Psoas muscle (tissue), 8 donors: ENCODE data around the gene C1orf21. TPM values are rescaled to one million over a fixed set of nuclear protein-coding genes. Genes with fewer than 3 reads are reported as not detected.

Source experiments
- ATAC-seq, 4 donors: fragments of 200-7000 bp; cut with Tn5 transposase; one replicate each; pipeline ENCODE4 v1.9.1; 2020; ENCODE audit warnings: moderate library complexity in 3 of 4, mild to moderate bottlenecking in 2 of 4
- DNase-seq, 2 donors: peaks; one replicate each; pipeline ENCODE4 v3.0.0-alpha.2; 2020
- H3K27ac ChIP-seq: fragments of 200-600 bp; one replicate; pipeline ENCODE4 v1.8.0; 2022
- H3K27me3 ChIP-seq, 3 donors: fragments of 200-600 bp in 1 of 3; one replicate each; pipeline versions ENCODE4 v1.6.1 to v1.8.0; 2013 to 2022; ENCODE audit warnings: low read length in 2 of 3, mild to moderate bottlenecking in 2 of 3, moderate library complexity in 1 of 3; ENCODE audit not compliant: insufficient read depth in 3 of 3
- H3K36me3 ChIP-seq, 2 donors: fragments of 200-600 bp in 1 of 2; one replicate each; pipeline versions ENCODE4 v1.6.1 to v1.8.0; 2013 to 2022; ENCODE audit warnings: low read depth in 1 of 2, mild to moderate bottlenecking in 1 of 2, moderate library complexity in 1 of 2; ENCODE audit not compliant: insufficient read depth in 1 of 2
- H3K4me1 ChIP-seq: fragments of 200-600 bp; one replicate; pipeline ENCODE4 v1.8.0; 2022
- H3K4me3 ChIP-seq: fragments of 200-600 bp; one replicate; pipeline ENCODE4 v1.8.0; 2022; ENCODE audit warnings: mild to moderate bottlenecking
- H3K9me3 ChIP-seq: fragments of 200-600 bp; one replicate; pipeline ENCODE4 v1.8.0; 2022
- CTCF ChIP-seq: fragments of 200-600 bp; IDR thresholded peaks from one replicate; pipeline ENCODE4 v1.8.0; 2022; ENCODE audit warnings: antibody characterized with exemption
- WGBS, 3 donors: extraction: QIAGEN DNeasy Blood & Tissue Kit; methylation state at CpG; one replicate each; pipeline versions ENCODE4 v1.1.6 to v1.1.7; 2013; 5-methylcytosine and 5-hydroxymethylcytosine counted together
- intact Hi-C, 2 donors: fragments of 100-400 bp; cut with DNase I; formaldehyde crosslinking; loops; one replicate each; pipeline versions ENCODE4 v1.11.0 to v1.14.2; 2022
- polyA plus RNA-seq, 3 donors: library from polyadenylated mRNA; stranded (reverse); fragments of 200-250 nt; gene quantifications; one replicate each; pipeline ENCODE4 v1.2.3, GENCODE V29; 2013
- total RNA-seq, 4 donors: library from RNA; stranded (reverse); fragmentation: NEBNext Ultra II Directional in 2 of 4; extraction: Animal tissue kit (Norgen Biotek cat#: 25700) in 2 of 4; gene quantifications; one replicate each; pipeline versions ENCODE4 v1.2.1 to v1.2.4, GENCODE V29; 2021 to 2023
- donor health status: healthy with polysubstance abuse.
- donor health status: DM: no; HTN: no; CAD: no; lungs with moderate emphysema.
- donor health status: Bipolar disorder and iron deficiency.
- donor health status: healthy.
- donor health status: DM: yes; HTN: yes; CAD: no.
- donor health status: DM: no; HTN: no; CAD: no.
- donor health status: DM: no; HTN: no; CAD: no.
- donor health status: DM: yes; HTN: yes; CAD: no.

The C1orf21 gene
- total and polyA plus RNA-seq, 7 donors: 55.5 to 216 (median 171) TPM

GRCh38 chr1:184487531-184488193 is 100.8 kb downstream of the C1orf21 start:
- H3K4me1 ChIP-seq: peaks cover 93% of the 10 kb centered on the region
- H3K4me3 ChIP-seq: no peak overlapping the region
- DNase-seq (no peak), ATAC-seq (no peak)
- intact Hi-C loops: loop anchor here in 1 of 2 donors (10.0 kb wide), 1 partner anchor 177 kb away; no protein-coding TSS in a partner anchor
- WGBS, 3 donors: 65 to 78% (median 68%) methylated on average over 5 of the region's 5 CpGs
- no peaks in the 10 kb centered on the region for H3K36me3 ChIP-seq
- TF ChIP-seq CTCF: no peak
- peak overlapping the region; percentile 87 for H3K27ac ChIP-seq
- H3K9me3 ChIP-seq: no peaks in the 10 kb centered on the region
- no peaks in the 10 kb centered on the region for H3K27me3 ChIP-seq

- intact Hi-C loops: loop anchor here in 1 of 2 donors (5.0 to 10.0 kb wide), 2 partner anchors 103 to 175 kb away; partner anchors contain the start of gene C1orf21
- TF ChIP-seq CTCF: no peak
- Histone ChIP-seq H3K27me3 (no peaks in the 10 kb centered on the region), H3K9me3 (no peaks in the 10 kb centered on the region), H3K4me3 (no peak overlapping the region), H3K27ac (peak overlapping the region; percentile 87), H3K4me1 (peaks cover 96% of the 10 kb centered on the region), H3K36me3 (no peaks in the 10 kb centered on the region)
- 87 to 93% (median 92%) methylated on average over 3 of the region's 3 CpGs for WGBS, 3 donors
- no peak for ATAC-seq
- no peak for DNase-seq
Measured at GRCh38 chr1:184489908-184490307, 103.1 kb downstream of the C1orf21 start.

- peak in 3 of 4 donors; percentile 9 to 52 (median 28) for ATAC-seq
- intact Hi-C loops: loop anchor here in 1 of 2 donors (5.0 kb wide), 1 partner anchor 105 kb away; the partner anchor contains the start of gene C1orf21
- Histone ChIP-seq H3K36me3 (no peaks in the 10 kb centered on the region), H3K27ac (peak overlapping the region; percentile 87), H3K4me3 (peak overlapping the region; percentile 37), H3K9me3 (no peaks in the 10 kb centered on the region), H3K4me1 (peaks cover 78% of the 10 kb centered on the region), H3K27me3 (no peaks in the 10 kb centered on the region)
- DNase-seq: no peak
- no peak for TF ChIP-seq CTCF
Measured at GRCh38 chr1:184492536-184492935, 105.7 kb downstream of the C1orf21 start.

- Histone ChIP-seq H3K4me3 (no peak overlapping the region), H3K27ac (peak overlapping the region; percentile 87)
Measured at GRCh38 chr1:184493987-184494388, 107.2 kb downstream of the C1orf21 start.

More at GRCh38 chr1:184493987-184494388, 107.2 kb downstream of the C1orf21 start:
- peak; percentile 49 to 77 for DNase-seq
- H3K27me3 ChIP-seq: no peaks in the 10 kb centered on the region
- intact Hi-C loops: loop anchor here in 1 of 2 donors (5.0 kb wide), 1 partner anchor 107 kb away; the partner anchor contains the start of gene C1orf21
- H3K36me3 ChIP-seq: no peaks in the 10 kb centered on the region
- H3K4me1 ChIP-seq: peaks cover 78% of the 10 kb centered on the region
- no peak for TF ChIP-seq CTCF
- 33 to 35% (median 35%) methylated on average over 1 of the region's 1 CpG for WGBS, 3 donors
- H3K9me3 ChIP-seq: no peaks in the 10 kb centered on the region
- ATAC-seq: peak; percentile 37 to 90 (median 86)
